Omental fat pad (tissue), 4 donors: ENCODE data around the gene GALNT16. TPM values are rescaled to one million over a fixed set of nuclear protein-coding genes. Genes with fewer than 3 reads are reported as not detected.

Experiments used
- ATAC-seq: fragments of 150-250 bp; one replicate; pipeline ENCODE4 v1.9.1; 2016; ENCODE audit warnings: mild to moderate bottlenecking, moderate library complexity; ENCODE audit not compliant: low FRiP score
- DNase-seq: peaks from one replicate; pipeline ENCODE4 v3.0.0-alpha.2; 2019; ENCODE audit warnings: low spot score
- CTCF ChIP-seq, 3 donors: fragments of 450-650 bp; IDR thresholded peaks; one replicate each; pipeline ENCODE4 v1.5.1; 2016 to 2017; ENCODE audit warnings: antibody characterized with exemption in 3 of 3, mild to moderate bottlenecking in 3 of 3, moderate library complexity in 2 of 3
- total RNA-seq, 4 donors: library from RNA; depleted of rRNA; stranded (reverse); fragments of >200 nt; gene quantifications; one replicate each; pipeline ENCODE4 v1.1.0, GENCODE V29; 2016

GALNT16 gene
- total RNA-seq, 4 donors from 2014 or later: 6.5 to 18.3 (median 8.1) TPM

GRCh38 chr14:69282448-69282847, 22.5 kb downstream of the GALNT16 start:
- no peak for TF ChIP-seq CTCF (IDR thresholded peaks at IDR 0.05)
- DNase-seq: no peak
- ATAC-seq: no peak

GRCh38 chr14:69284170-69284569, 24.2 kb downstream of the GALNT16 start:
- TF ChIP-seq CTCF (IDR thresholded peaks at IDR 0.05): no peak
- DNase-seq: no peak
- ATAC-seq: no peak

GRCh38 chr14:69285661-69286255, 25.8 kb downstream of the GALNT16 start:
- DNase-seq (no peak), ATAC-seq (no peak)
- TF ChIP-seq CTCF (IDR thresholded peaks at IDR 0.05): no peak

- no peak for TF ChIP-seq CTCF (IDR thresholded peaks at IDR 0.05)
- DNase-seq: no peak
These were observed 27.4 kb downstream of the GALNT16 start for GRCh38 chr14:69287098-69288010.

GRCh38 chr14:69288011-69288771, 28.2 kb downstream of the GALNT16 start:
- no peak for ATAC-seq
- no peak for TF ChIP-seq CTCF (IDR thresholded peaks at IDR 0.05)
- no peak for DNase-seq

More at GRCh38 chr14:69287098-69288010, 27.4 kb downstream of the GALNT16 start:
- ATAC-seq: no peak

- ATAC-seq (no peak), DNase-seq (no peak)
- TF ChIP-seq CTCF (IDR thresholded peaks at IDR 0.05): no peak
These were observed 29.2 kb downstream of the GALNT16 start for GRCh38 chr14:69288956-69289705.
